ENCODE measurements around the gene RASIP1. TPM values are rescaled to one million over a fixed set of nuclear protein-coding genes. Genes with fewer than 3 reads are reported as not detected.

The RASIP1 gene
- polyA plus RNA-seq, 2 of the 4 experiments (the other 2 are of a cell fraction): 0.36 to 0.40 TPM

DNA sequence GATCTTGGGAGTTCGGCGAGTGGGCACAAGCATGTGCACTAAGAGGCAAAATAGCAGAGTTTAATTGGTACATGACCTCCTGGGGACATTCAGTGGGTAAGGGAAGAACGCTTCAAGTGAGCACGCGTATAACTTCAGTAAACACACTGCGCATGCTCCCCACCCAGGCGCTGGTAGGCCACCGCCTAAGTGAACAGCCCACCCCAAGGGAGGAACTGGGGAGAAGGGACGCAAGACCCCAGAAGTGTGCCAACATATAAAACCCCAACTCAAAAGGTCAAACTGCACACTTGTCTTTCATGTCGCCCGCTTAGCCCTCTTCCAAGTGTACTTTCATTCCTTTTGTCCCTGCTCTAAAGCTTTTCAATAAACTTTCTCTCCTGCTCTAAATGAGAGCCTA, 57.1 kb downstream of the RASIP1 start:
- Histone ChIP-seq H3K9me3 (no peaks in the 10 kb centered on the region), H3K27ac (no peak overlapping the region), H3K4me3 (no peak overlapping the region), H3K4me1 (peaks cover 14% of the 10 kb centered on the region), H3K4me2 (no peak overlapping the region)
- DNase-seq (ENCODE audit: low read depth in 1 of 2, low spot score in 1 of 2): no peak
- WGBS (ENCODE audit: missing lambda C conversion rate): 90% methylated on average over 11 of the region's 11 CpGs
- CTCF ChIA-PET: interaction anchor here (0.6 to 14.0 kb wide), 6 partner anchors 7 to 456 kb away, joined by 3 to 151 read pairs (median 4); partner anchors contain the start of gene FUT2
- FAIRE-seq: no peak
- ATAC-seq: no peak
- POLR2A ChIA-PET: interaction anchor here (0.5 kb wide), 1 partner anchor 296 kb away, joined by 4 read pairs; no protein-coding TSS in a partner anchor
- TF ChIP-seq CHD2 (IDR thresholded peaks at IDR 0.05; ENCODE audit: low read length, partially characterized antibody) (no peak), BHLHE40 (IDR thresholded peaks at IDR 0.05; ENCODE audit: low read depth, low read length) (no peak), ZSCAN20 (CRISPR knock-in tag; IDR thresholded peaks at IDR 0.05) (no peak), POLR2A (IDR thresholded peaks at IDR 0.05; ENCODE audit: low read length) (no peak), HDAC2 (IDR thresholded peaks at IDR 0.05) (no peak), EHF (CRISPR knock-in tag; IDR thresholded peaks at IDR 0.05) (no peak), MAFK (IDR thresholded peaks at IDR 0.05; ENCODE audit: partially characterized antibody) (no peak), SMC3 (IDR thresholded peaks at IDR 0.05) (no peak), ZC3H11A (IDR thresholded peaks at IDR 0.05) (no peak)
- TF ChIP-seq, protein P1, sequence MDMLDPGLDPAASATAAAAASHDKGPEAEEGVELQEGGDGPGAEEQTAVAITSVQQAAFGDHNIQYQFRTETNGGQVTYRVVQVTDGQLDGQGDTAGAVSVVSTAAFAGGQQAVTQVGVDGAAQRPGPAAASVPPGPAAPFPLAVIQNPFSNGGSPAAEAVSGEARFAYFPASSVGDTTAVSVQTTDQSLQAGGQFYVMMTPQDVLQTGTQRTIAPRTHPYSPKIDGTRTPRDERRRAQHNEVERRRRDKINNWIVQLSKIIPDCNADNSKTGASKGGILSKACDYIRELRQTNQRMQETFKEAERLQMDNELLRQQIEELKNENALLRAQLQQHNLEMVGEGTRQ (IDR thresholded peaks at IDR 0.05): no peak

DNA sequence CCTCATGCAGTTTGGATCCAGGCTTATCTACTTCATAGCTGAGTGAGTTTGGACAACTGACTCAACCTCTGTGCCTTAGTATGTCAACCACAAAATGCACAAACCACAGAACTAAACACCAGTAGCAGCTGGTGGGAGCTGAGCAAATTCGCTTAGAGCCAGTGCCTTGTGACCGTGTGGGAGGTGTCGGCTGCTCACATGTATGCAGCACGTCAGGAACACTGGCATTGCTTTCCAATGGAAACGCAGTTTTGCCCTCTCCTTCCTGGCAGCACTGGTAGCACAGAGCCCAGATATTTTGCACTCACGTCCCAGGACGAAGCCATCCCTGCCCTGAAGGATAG, 59.3 kb downstream of the RASIP1 start:
- H3K4me2 ChIP-seq: no peak overlapping the region
- H3K4me3 ChIP-seq: no peak overlapping the region
- POLR2A ChIA-PET: no interaction called here
- CTCF ChIA-PET: interaction anchor here (0.6 to 1.6 kb wide), 6 partner anchors 27 to 160 kb away, joined by 3 to 4 read pairs (median 3); no protein-coding TSS in a partner anchor
- TF ChIP-seq RFX5 (IDR thresholded peaks at IDR 0.05) (no peak), KDM1A (IDR thresholded peaks at IDR 0.05; ENCODE audit: low read depth) (no peak), CBX2 (IDR thresholded peaks at IDR 0.05; ENCODE audit: borderline replicate concordance, low read depth) (no peak), KDM5A (IDR thresholded peaks at IDR 0.05) (no peak), PHF8 (IDR thresholded peaks at IDR 0.05; ENCODE audit: borderline replicate concordance, low read depth) (no peak), EHF (CRISPR knock-in tag; IDR thresholded peaks at IDR 0.05) (no peak), CHD4 (IDR thresholded peaks at IDR 0.05; ENCODE audit: borderline replicate concordance) (no peak), NR3C1 (IDR thresholded peaks at IDR 0.05) (no peak), ESRRA (IDR thresholded peaks at IDR 0.05; ENCODE audit: borderline replicate concordance, low read length) (no peak), FOXS1 (CRISPR knock-in tag; IDR thresholded peaks at IDR 0.05) (no peak), GATA3 (IDR thresholded peaks at IDR 0.05; ENCODE audit: borderline replicate concordance) (no peak), SMC3 (IDR thresholded peaks at IDR 0.05) (no peak), FOSB (CRISPR knock-in tag; IDR thresholded peaks at IDR 0.05) (no peak), HOXA7 (CRISPR knock-in tag; IDR thresholded peaks at IDR 0.05) (no peak)
- TF ChIP-seq, protein P2, sequence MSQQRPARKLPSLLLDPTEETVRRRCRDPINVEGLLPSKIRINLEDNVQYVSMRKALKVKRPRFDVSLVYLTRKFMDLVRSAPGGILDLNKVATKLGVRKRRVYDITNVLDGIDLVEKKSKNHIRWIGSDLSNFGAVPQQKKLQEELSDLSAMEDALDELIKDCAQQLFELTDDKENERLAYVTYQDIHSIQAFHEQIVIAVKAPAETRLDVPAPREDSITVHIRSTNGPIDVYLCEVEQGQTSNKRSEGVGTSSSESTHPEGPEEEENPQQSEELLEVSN (IDR thresholded peaks at IDR 0.05; ENCODE audit: borderline replicate concordance, low read depth): no peak
- TF ChIP-seq, protein P1 (IDR thresholded peaks at IDR 0.05): no peak
- TF ChIP-seq, protein P3, sequence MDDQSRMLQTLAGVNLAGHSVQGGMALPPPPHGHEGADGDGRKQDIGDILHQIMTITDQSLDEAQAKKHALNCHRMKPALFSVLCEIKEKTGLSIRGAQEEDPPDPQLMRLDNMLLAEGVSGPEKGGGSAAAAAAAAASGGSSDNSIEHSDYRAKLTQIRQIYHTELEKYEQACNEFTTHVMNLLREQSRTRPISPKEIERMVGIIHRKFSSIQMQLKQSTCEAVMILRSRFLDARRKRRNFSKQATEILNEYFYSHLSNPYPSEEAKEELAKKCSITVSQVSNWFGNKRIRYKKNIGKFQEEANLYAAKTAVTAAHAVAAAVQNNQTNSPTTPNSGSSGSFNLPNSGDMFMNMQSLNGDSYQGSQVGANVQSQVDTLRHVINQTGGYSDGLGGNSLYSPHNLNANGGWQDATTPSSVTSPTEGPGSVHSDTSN (IDR thresholded peaks at IDR 0.05): no peak
- TF ChIP-seq, protein P4, sequence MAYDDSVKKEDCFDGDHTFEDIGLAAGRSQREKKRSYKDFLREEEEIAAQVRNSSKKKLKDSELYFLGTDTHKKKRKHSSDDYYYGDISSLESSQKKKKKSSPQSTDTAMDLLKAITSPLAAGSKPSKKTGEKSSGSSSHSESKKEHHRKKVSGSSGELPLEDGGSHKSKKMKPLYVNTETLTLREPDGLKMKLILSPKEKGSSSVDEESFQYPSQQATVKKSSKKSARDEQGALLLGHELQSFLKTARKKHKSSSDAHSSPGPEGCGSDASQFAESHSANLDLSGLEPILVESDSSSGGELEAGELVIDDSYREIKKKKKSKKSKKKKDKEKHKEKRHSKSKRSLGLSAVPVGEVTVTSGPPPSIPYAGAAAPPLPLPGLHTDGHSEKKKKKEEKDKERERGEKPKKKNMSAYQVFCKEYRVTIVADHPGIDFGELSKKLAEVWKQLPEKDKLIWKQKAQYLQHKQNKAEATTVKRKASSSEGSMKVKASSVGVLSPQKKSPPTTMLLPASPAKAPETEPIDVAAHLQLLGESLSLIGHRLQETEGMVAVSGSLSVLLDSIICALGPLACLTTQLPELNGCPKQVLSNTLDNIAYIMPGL (CRISPR knock-in tag; IDR thresholded peaks at IDR 0.05; ENCODE audit: borderline replicate concordance): no peak
- TF ChIP-seq, protein P5, sequence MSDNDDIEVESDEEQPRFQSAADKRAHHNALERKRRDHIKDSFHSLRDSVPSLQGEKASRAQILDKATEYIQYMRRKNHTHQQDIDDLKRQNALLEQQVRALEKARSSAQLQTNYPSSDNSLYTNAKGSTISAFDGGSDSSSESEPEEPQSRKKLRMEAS (IDR thresholded peaks at IDR 0.05): no peak
- peaks cover 14% of the 10 kb centered on the region for H3K4me1 ChIP-seq
- H3K9me3 ChIP-seq: no peaks in the 10 kb centered on the region
- DNase-seq (ENCODE audit: low read depth in 1 of 2, low spot score in 1 of 2) (no peak), ATAC-seq (no peak; a peak in 1 of 6 replicates), FAIRE-seq (no peak)
- 74% methylated on average over 7 of the region's 7 CpGs for WGBS (ENCODE audit: missing lambda C conversion rate)
- no peak overlapping the region for H3K27ac ChIP-seq
